CD4-positive, alpha-beta T cell treated with Interferon gamma for 1 hour (primary cell): Measurements from ENCODE around the gene MTOR.
"Not testable (repeated sequence)": the region's sequence is repeated elsewhere in the genome, so short reads cannot be mapped to it uniquely, and the experiment has no call there.

ENCODE experiments used
- DNase-seq: peaks from one replicate; pipeline ENCODE4 v3.0.0-alpha.2; 2020

Gene MTOR

GRCh38 chr1:11279630-11280029, 17.3 kb upstream of the MTOR start:
- DNase-seq = no peak

- no peak for DNase-seq
Measured at GRCh38 chr1:11279152-11279551, 16.8 kb upstream of the MTOR start.

- no peak for DNase-seq
Measured at GRCh38 chr1:11273595-11274234, 11.4 kb upstream of the MTOR start.

GRCh38 chr1:11272832-11273594, 10.7 kb upstream of the MTOR start, which contains the start of gene UBIAD1:
UBIAD1 (plus strand) TSS chr1:11273198; CDS start chr1:11273532, 334 bp downstream.
- DNase-seq = peak; percentile 83

- DNase-seq = no peak
Measured at GRCh38 chr1:11272544-11272831, 10.1 kb upstream of the MTOR start.

GRCh38 chr1:11267350-11268337, 5.3 kb upstream of the MTOR start:
- DNase-seq = not testable (repeated sequence)

- no peak for DNase-seq
Measured at GRCh38 chr1:11266268-11267074, 4.1 kb upstream of the MTOR start.

GRCh38 chr1:11256299-11256698, 6.1 kb downstream of the MTOR start:
- no peak for DNase-seq

- no peak for DNase-seq
Measured at GRCh38 chr1:11253226-11253625, 9.1 kb downstream of the MTOR start.

- DNase-seq = no peak
Measured at GRCh38 chr1:11252538-11252937, 9.8 kb downstream of the MTOR start.

GRCh38 chr1:11248169-11248568, 14.2 kb downstream of the MTOR start:
- DNase-seq = no peak

GRCh38 chr1:11245904-11246719, 16.2 kb downstream of the MTOR start:
- no peak for DNase-seq

- DNase-seq = no peak
Measured at GRCh38 chr1:11245248-11245647, 17.1 kb downstream of the MTOR start.

- no peak for DNase-seq
Measured at GRCh38 chr1:11238311-11238710, 24.0 kb downstream of the MTOR start.

GRCh38 chr1:11237356-11237755, 25.0 kb downstream of the MTOR start:
- no peak for DNase-seq

- DNase-seq = no peak
Measured at GRCh38 chr1:11233208-11233607, 29.1 kb downstream of the MTOR start.

- no peak for DNase-seq
Measured at GRCh38 chr1:11229203-11229602, 33.1 kb downstream of the MTOR start.

- no peak for DNase-seq
Measured at GRCh38 chr1:11227106-11228077, 35.0 kb downstream of the MTOR start.

GRCh38 chr1:11216074-11216473, 46.3 kb downstream of the MTOR start:
- DNase-seq = no peak

GRCh38 chr1:11215381-11216005, 46.9 kb downstream of the MTOR start:
- DNase-seq = no peak
